Peyer's patch (tissue), 4 donors: ENCODE data around the gene KRT14. TPM values are rescaled to one million over a fixed set of nuclear protein-coding genes. Genes with fewer than 3 reads are reported as not detected.
A peak's percentile ranks its signal among the peaks of the same experiment; 100 is the strongest.

ENCODE experiments used
- DNase-seq, 3 donors: peaks; one replicate each; pipeline ENCODE4 v3.0.0-alpha.2; 2017 to 2019
- H3K27ac ChIP-seq, 4 donors: fragments of 200-600 bp; sonication (generic); one replicate each; pipeline ENCODE4 v1.5.1; 2016 to 2019
- H3K27me3 ChIP-seq, 2 donors: fragments of 200-600 bp; sonication (generic); one replicate each; pipeline ENCODE4 v1.5.1; 2019
- H3K36me3 ChIP-seq, 3 donors: fragments of 200-600 bp; sonication (generic); one replicate each; pipeline ENCODE4 v1.5.1; 2016 to 2019
- H3K4me1 ChIP-seq, 4 donors: fragments of 200-600 bp; sonication (generic); one replicate each; pipeline ENCODE4 v1.5.1; 2016 to 2019
- H3K4me3 ChIP-seq, 4 donors: fragments of 200-600 bp; sonication (generic); 1 replicate in 3 of 4; 2 replicates in 1 of 4; pipeline ENCODE4 v1.5.1; 2016 to 2019; ENCODE audit warnings: mild to moderate bottlenecking in 1 of 4
- H3K9me3 ChIP-seq, 4 donors: fragments of 200-600 bp; sonication (generic); one replicate each; pipeline ENCODE4 v1.5.1; 2016 to 2019; ENCODE audit warnings: mild to moderate bottlenecking in 1 of 4
- CTCF ChIP-seq, 6 experiments: fragments of 450-650 bp in 4 of 6; fragments of 200-600 bp in 2 of 6; sonication (generic) in 1 of 6; IDR thresholded peaks; one replicate each; pipeline ENCODE4 v1.5.1; 2017 to 2019; ENCODE audit warnings: antibody characterized with exemption in 6 of 6, mild to moderate bottlenecking in 3 of 6, moderate library complexity in 1 of 6
- POLR2A ChIP-seq, 2 donors: fragments of 450-650 bp; IDR thresholded peaks; one replicate each; pipeline ENCODE4 v1.5.1; 2017; ENCODE audit warnings: antibody characterized with exemption in 2 of 2, mild to moderate bottlenecking in 2 of 2, moderate library complexity in 2 of 2
- total RNA-seq, 4 donors: library from RNA; depleted of rRNA; stranded (reverse); fragments of >200 nt; gene quantifications; one replicate each; pipeline ENCODE4 v1.1.0, GENCODE V29; 2016

The KRT14 gene
- total RNA-seq, 4 donors from 2014 or later: 3.4 to 8.9 (median 6.3) TPM

DNA sequence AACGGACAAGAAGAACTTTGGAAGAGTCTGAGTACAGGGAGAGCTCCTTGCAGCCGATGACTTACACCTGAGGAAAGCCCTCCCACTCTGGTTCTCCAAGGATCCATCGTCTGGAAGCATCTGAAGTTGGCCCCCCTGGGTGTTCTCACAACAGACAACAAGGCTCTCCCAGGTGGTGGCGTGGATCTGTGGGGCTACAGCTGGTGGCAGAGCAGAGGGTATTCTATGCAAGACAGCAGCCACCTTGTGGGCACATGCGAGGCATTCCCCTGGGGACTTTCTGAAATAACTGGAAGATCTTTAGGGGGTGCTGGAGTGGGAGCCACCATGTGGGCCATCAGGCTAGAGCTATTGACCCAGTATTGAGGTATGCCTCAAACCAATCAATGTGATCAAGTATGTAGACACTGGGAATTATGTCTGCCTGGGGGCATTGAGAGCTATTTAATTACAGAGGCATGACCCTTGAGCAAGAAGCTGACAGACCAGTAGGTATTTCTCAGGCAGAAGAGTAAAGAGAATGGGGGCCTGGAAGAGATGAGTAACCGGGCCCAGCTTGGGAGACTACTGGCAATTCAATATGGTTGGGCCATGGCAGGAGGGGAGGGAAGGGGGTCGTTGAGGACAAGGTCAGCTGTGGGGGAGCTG lies 51.7 kb downstream of the KRT14 start:
- Histone ChIP-seq H3K27ac (no peak overlapping the region), H3K36me3 (no peaks in the 10 kb centered on the region), H3K4me1 (peaks cover 0 to 9% (median 0%) of the 10 kb centered on the region in 4 donors), H3K4me3 (no peak overlapping the region), H3K9me3 (no peaks in the 10 kb centered on the region), H3K27me3 (no peaks in the 10 kb centered on the region)
- TF ChIP-seq POLR2A (IDR thresholded peaks at IDR 0.05): no peak
- TF ChIP-seq CTCF (IDR thresholded peaks at IDR 0.05): no peak
- peak in 1 of 3 donors; percentile 34 for DNase-seq

GRCh38 chr17:41533613-41534012 lies 53.1 kb downstream of the KRT14 start:
- Histone ChIP-seq H3K27me3 (no peaks in the 10 kb centered on the region), H3K36me3 (no peaks in the 10 kb centered on the region), H3K9me3 (no peaks in the 10 kb centered on the region), H3K4me1 (peaks cover 0 to 16% (median 0%) of the 10 kb centered on the region in 4 donors), H3K4me3 (no peak overlapping the region), H3K27ac (no peak overlapping the region)
- TF ChIP-seq CTCF (IDR thresholded peaks at IDR 0.05): no peak
- TF ChIP-seq POLR2A (IDR thresholded peaks at IDR 0.05): no peak
- DNase-seq: no peak

DNA sequence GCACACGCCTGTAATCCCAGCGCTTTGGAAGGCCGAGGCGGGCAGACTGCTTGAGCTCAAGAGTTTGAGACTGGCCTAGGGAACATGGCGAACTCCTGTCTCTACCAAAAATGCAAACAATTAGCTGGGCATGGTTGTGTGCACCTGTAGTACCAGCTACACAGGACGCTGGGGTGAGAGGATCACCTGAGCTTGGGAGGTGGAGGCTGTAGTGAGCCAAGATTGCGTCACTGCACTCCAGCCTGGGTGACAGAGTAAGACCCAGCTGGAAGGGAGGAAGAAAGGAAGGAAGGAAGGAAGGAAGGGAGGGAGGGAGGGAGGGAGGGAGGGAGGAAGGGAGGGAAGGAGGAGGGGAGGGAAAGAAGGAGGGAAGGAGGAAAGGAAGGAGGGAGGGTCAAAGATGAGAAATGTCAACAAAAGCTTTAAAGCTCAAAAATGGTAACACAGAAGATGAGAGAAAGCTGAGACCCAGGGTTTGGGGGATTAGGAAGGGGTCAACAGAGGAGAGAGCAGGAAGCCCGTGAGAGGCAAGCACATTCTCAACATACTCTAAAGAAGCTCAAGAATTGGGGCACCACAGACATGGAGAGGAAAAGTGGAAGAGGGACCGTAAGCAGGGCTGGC lies 53.6 kb downstream of the KRT14 start:
- TF ChIP-seq CTCF (IDR thresholded peaks at IDR 0.05) (no peak), POLR2A (IDR thresholded peaks at IDR 0.05) (no peak)
- H3K9me3 ChIP-seq: no peaks in the 10 kb centered on the region
- no peak overlapping the region for H3K4me3 ChIP-seq
- no peak for DNase-seq
- no peaks in the 10 kb centered on the region for H3K36me3 ChIP-seq
- peaks cover 0 to 3% of the 10 kb centered on the region in 2 donors for H3K27me3 ChIP-seq
- H3K27ac ChIP-seq: no peak overlapping the region
- peaks cover 0 to 20% (median 0%) of the 10 kb centered on the region in 4 donors for H3K4me1 ChIP-seq

Other genes with a start within 250 kb of the KRT14 start
- not detected for gene KRT33A, start 236.1 kb downstream of the KRT14 start, total RNA-seq
- gene KRT33B, start 217.1 kb downstream of the KRT14 start, total RNA-seq: not detected
- not detected for gene KRT34, start 204.6 kb downstream of the KRT14 start, total RNA-seq
- gene KRT31, start 189.3 kb downstream of the KRT14 start, total RNA-seq: not detected
- not detected for gene KRT37, start 162.3 kb downstream of the KRT14 start, total RNA-seq
- not detected for gene KRT38, start 145.9 kb downstream of the KRT14 start, total RNA-seq
- gene KRT32, start 119.5 kb downstream of the KRT14 start, total RNA-seq: not detected
- gene KRT35, start 105.7 kb downstream of the KRT14 start, total RNA-seq: not detected
- gene KRT36, start 97.0 kb downstream of the KRT14 start, total RNA-seq: not detected
- 1 to 10 TPM in 1 of 4 donors, not detected in 3; 2.5 TPM for gene KRT13, start 81.3 kb downstream of the KRT14 start, total RNA-seq
- gene KRT15, start 68.0 kb downstream of the KRT14 start, total RNA-seq: 10 to 100 TPM; 12.3 to 44.5 (median 28.8) TPM
- gene KRT19, start 58.6 kb downstream of the KRT14 start, total RNA-seq: 1,000 to 10,000 TPM in 3 of 4 donors, 100 to 1,000 TPM in 1; 357 to 5,327 (median 3,312) TPM
- not detected for gene KRT9, start 14.8 kb downstream of the KRT14 start, total RNA-seq
- gene KRT16, start 25.9 kb upstream of the KRT14 start, total RNA-seq: not detected
- 1 to 10 TPM in 1 of 4 donors, not detected in 3; 2.7 TPM for gene KRT17, start 37.7 kb upstream of the KRT14 start, total RNA-seq
- 100 to 1,000 TPM; 123 to 226 (median 188) TPM for gene EIF1, start 102.0 kb upstream of the KRT14 start, total RNA-seq
- not detected for gene GAST, start 125.4 kb upstream of the KRT14 start, total RNA-seq
- gene HAP1, start 147.7 kb upstream of the KRT14 start, total RNA-seq: 1 to 10 TPM in 1 of 4 donors, under 1 TPM in 1, not detected in 2; 0.94 to 5.0 TPM
- 100 to 1,000 TPM; 229 to 585 (median 505) TPM for gene JUP, start 199.8 kb upstream of the KRT14 start, total RNA-seq
- gene P3H4, start 225.1 kb upstream of the KRT14 start, total RNA-seq: 10 to 100 TPM in 3 of 4 donors, 1 to 10 TPM in 1; 9.5 to 23.1 (median 18.0) TPM
- 100 to 1,000 TPM in 1 of 4 donors, 10 to 100 TPM in 2, 1 to 10 TPM in 1; 7.2 to 130 (median 11.2) TPM for gene FKBP10, start 226.1 kb upstream of the KRT14 start, total RNA-seq
- gene NT5C3B, start 249.3 kb upstream of the KRT14 start, total RNA-seq: 10 to 100 TPM in 3 of 4 donors, 1 to 10 TPM in 1; 5.8 to 40.4 (median 20.1) TPM